NT2/D1 (cell line): Measurements from ENCODE around the gene PLA2G2C.

ENCODE experiments used
- SUZ12 ChIP-seq: IDR thresholded peaks from 2 replicates; pipeline ENCODE4 v1.6.1; 2011; ENCODE audit not compliant: insufficient read length, insufficient read depth; ENCODE audit errors: extremely low read depth
- YY1 ChIP-seq: IDR thresholded peaks from 2 replicates; pipeline ENCODE4 v1.6.1; 2011; ENCODE audit not compliant: insufficient read length, insufficient read depth
- ZNF274 ChIP-seq: IDR thresholded peaks from 2 replicates; pipeline ENCODE4 v1.6.1; 2011; ENCODE audit warnings: mild to moderate bottlenecking, low read depth, low read length

- TF ChIP-seq YY1 (no peak), SUZ12 (no peak), ZNF274 (no peak)
Observed at GRCh38 chr1:20212085-20212684, 25.9 kb upstream of the PLA2G2C start.
